ENCODE results near the gene ANO5.

- no peak for TF ChIP-seq CTCF (IDR thresholded peaks at IDR 0.05)
- no peak for TF ChIP-seq EP300 (IDR thresholded peaks at IDR 0.05)
- no peak for TF ChIP-seq POLR2AphosphoS5 (IDR thresholded peaks at IDR 0.05)
Measured at GRCh38 chr11:22197139-22198005, 4.5 kb downstream of the ANO5 start.

Measured in esophagus muscularis mucosa (tissue), 4 donors.